HCT116 (cell line): ENCODE measurements around the gene CS. TPM values are rescaled to one million over a fixed set of nuclear protein-coding genes. Genes with fewer than 3 reads are reported as not detected.

Experiments
- ATAC-seq: fragments of 200-7000 bp; cut with Tn5 transposase; 2 replicates; pipeline ENCODE4 v1.9.1; 2020; ENCODE audit warnings: mild to moderate bottlenecking, moderate library complexity
- BruUV-seq: library from RNA; stranded (reverse); fragments of 400-500 nt; replicated peaks from 2 replicates; lab custom pipeline; 2021; lab: Mats Ljungman, UMichigan
- CTCF ChIA-PET: fragments of 300-600 bp; sonication (Branson Sonifier 250); formaldehyde crosslinking; loops from one replicate; lab custom pipeline; 2021; ENCODE audit warnings: antibody characterized with exemption; lab: Charles Lee
- POLR2A ChIA-PET: fragments of 300-600, 350-600 bp; sonication (Branson Sonifier 250); formaldehyde crosslinking; loops from one replicate; lab custom pipeline; 2021; ENCODE audit warnings: antibody characterized with exemption; lab: Charles Lee
- RAD21 ChIA-PET, 2 experiments: fragments of 300-600 bp; sonication (Branson Sonifier 250); formaldehyde crosslinking; loops; one replicate each; lab custom pipeline; 2023; ENCODE audit warnings: low total read pairs in 2 of 2; ENCODE audit not compliant: uncharacterized antibody in 2 of 2, unreplicated experiment in 2 of 2, low non-redundant PET in 1 of 2; lab: Charles Lee
- DNase-seq: peaks from one replicate; pipeline ENCODE4 v3.0.0-alpha.2; 2010; ENCODE audit warnings: low read depth, low spot score
- H2AFZ ChIP-seq: fragments of 200-600 bp; shearing (Covaris generic), sonication (generic); 2 replicates; pipeline ENCODE4 v1.6.1; 2017; ENCODE audit warnings: low read depth, mixed run types, mixed read lengths, antibody characterized with exemption, low read length; ENCODE audit not compliant: poor library complexity, severe bottlenecking
- H3K27ac ChIP-seq: 2 replicates; pipeline ENCODE4 v1.5.1; 2012; ENCODE audit warnings: low read depth, low read length
- H3K27me3 ChIP-seq: fragments of 200-600 bp; sonication (generic); 2 replicates; pipeline ENCODE4 v1.6.1; 2016; ENCODE audit warnings: mixed run types, low read length, mixed read lengths; ENCODE audit not compliant: insufficient read depth
- H3K36me3 ChIP-seq, 2 experiments: fragments of 200-500 bp in 1 of 2; fragments of 200-600 bp in 1 of 2; sonication (Bioruptor generic) in 1 of 2; sonication (generic) in 1 of 2; 2 replicates each; pipeline versions ENCODE4 v1.5.1 to v1.6.1; 2014 to 2016; ENCODE audit warnings: low read length in 2 of 2, inconsistent platforms in 1 of 2, mixed read lengths in 1 of 2, mixed run types in 1 of 2; ENCODE audit not compliant: insufficient read depth in 2 of 2, control insufficient read depth in 1 of 2
- H3K4me1 ChIP-seq, 2 experiments: fragments of 200-600 bp in 1 of 2; sonication (generic) in 1 of 2; 2 replicates each; pipeline versions ENCODE4 v1.5.1 to v1.6.1; 2012 to 2017; ENCODE audit warnings: low read length in 2 of 2, inconsistent platforms in 1 of 2, mild to moderate bottlenecking in 1 of 2, mixed read lengths in 1 of 2, mixed run types in 1 of 2, moderate library complexity in 1 of 2; ENCODE audit not compliant: insufficient read depth in 2 of 2, control insufficient read depth in 1 of 2
- H3K4me2 ChIP-seq: fragments of 200-600 bp; sonication (generic); 2 replicates; pipeline ENCODE4 v1.6.1; 2017; ENCODE audit warnings: mixed run types, low read length, mixed read lengths
- H3K4me3 ChIP-seq, 2 experiments: fragments of 200-600 bp in 1 of 2; sonication (generic) in 1 of 2; replicated peaks in 1 of 2; 2 replicates each; pipeline ENCODE4 v1.5.1; 2011 to 2016; ENCODE audit warnings: low read length in 2 of 2, control low read depth in 1 of 2, low read depth in 1 of 2, mild to moderate bottlenecking in 1 of 2, mixed read lengths in 1 of 2, mixed run types in 1 of 2
- H3K79me2 ChIP-seq: fragments of 200-600 bp; sonication (generic); 2 replicates; pipeline ENCODE4 v1.6.1; 2017; ENCODE audit warnings: mild to moderate bottlenecking, mixed run types, low read length, moderate library complexity, mixed read lengths; ENCODE audit not compliant: insufficient read depth
- H3K9ac ChIP-seq: fragments of 200-600 bp; sonication (generic); 2 replicates; pipeline ENCODE4 v1.6.1; 2016; ENCODE audit warnings: low read length, mixed read lengths
- H3K9me2 ChIP-seq: fragments of 200-600 bp; sonication (generic), shearing (Covaris generic); 2 replicates; pipeline ENCODE4 v1.6.1; 2017; ENCODE audit warnings: mixed run types, mild to moderate bottlenecking, moderate library complexity; ENCODE audit not compliant: insufficient read depth
- H3K9me3 ChIP-seq, 2 experiments: fragments of 200-500 bp in 1 of 2; fragments of 200-600 bp in 1 of 2; sonication (Bioruptor generic) in 1 of 2; sonication (generic) in 1 of 2; 2 replicates each; pipeline ENCODE4 v1.6.1; 2014 to 2017; ENCODE audit warnings: low read length in 2 of 2, mixed read lengths in 2 of 2, inconsistent platforms in 1 of 2, low read depth in 1 of 2, mild to moderate bottlenecking in 1 of 2, mixed run types in 1 of 2, moderate library complexity in 1 of 2; ENCODE audit not compliant: control insufficient read depth in 1 of 2, insufficient read depth in 1 of 2
- H4K20me1 ChIP-seq: fragments of 200-600 bp; sonication (generic), shearing (Covaris generic); 2 replicates; pipeline ENCODE4 v1.6.1; 2017; ENCODE audit warnings: mixed run types, mild to moderate bottlenecking, moderate library complexity; ENCODE audit not compliant: insufficient read depth
- CEBPB ChIP-seq: IDR thresholded peaks from 2 replicates; pipeline ENCODE4 v1.6.1; 2012; ENCODE audit warnings: low read depth
- EGR1 ChIP-seq: IDR thresholded peaks from 2 replicates; pipeline ENCODE4 v1.6.1; 2012; ENCODE audit warnings: low read depth
- ELF1 ChIP-seq: IDR thresholded peaks from 2 replicates; pipeline ENCODE4 v1.6.1; 2012; ENCODE audit warnings: low read depth, borderline replicate concordance
- FOSL1 ChIP-seq: IDR thresholded peaks from 2 replicates; pipeline ENCODE4 v1.6.1; 2012; ENCODE audit warnings: low read depth
- JUND ChIP-seq: IDR thresholded peaks from 2 replicates; pipeline ENCODE4 v1.6.1; 2012
- POLR2A ChIP-seq: IDR thresholded peaks from 2 replicates; pipeline ENCODE4 v1.7.0; 2011; ENCODE audit warnings: borderline replicate concordance; ENCODE audit not compliant: insufficient read depth, insufficient read length; ENCODE audit errors: extremely low read depth
- POLR2AphosphoS5 ChIP-seq: IDR thresholded peaks from 2 replicates; pipeline ENCODE4 v1.6.1; 2011; ENCODE audit warnings: mild to moderate bottlenecking, low read depth, low read length, moderate library complexity
- TCF7L2 ChIP-seq: IDR thresholded peaks from 2 replicates; pipeline ENCODE4 v1.7.0; 2011; ENCODE audit warnings: borderline replicate concordance, inconsistent platforms; ENCODE audit not compliant: insufficient read depth, insufficient read length; ENCODE audit errors: extremely low read depth
- YY1 ChIP-seq: IDR thresholded peaks from 2 replicates; pipeline ENCODE4 v1.6.1; 2011; ENCODE audit warnings: low read length, low read depth, moderate library complexity, mild to moderate bottlenecking; ENCODE audit not compliant: insufficient replicate concordance; ENCODE audit errors: extremely low read depth
- intact Hi-C: fragments of 100-400 bp; cut with micrococcal nuclease; formaldehyde crosslinking; loops from 2 replicates; pipeline ENCODE4 v1.10.0; 2022
- total RNA-seq: library from RNA; stranded (reverse); gene quantifications from one replicate; pipeline ENCODE4 v1.2.1, GENCODE V29; 2021; ENCODE audit not compliant: unreplicated experiment
- TF ChIP-seq, protein P1 (sequence below): IDR thresholded peaks from 2 replicates; pipeline ENCODE4 v1.6.1; 2012; ENCODE audit warnings: low read depth

CS gene
- total RNA-seq, 1 experiment from 2014 or later: 270 TPM

DNA sequence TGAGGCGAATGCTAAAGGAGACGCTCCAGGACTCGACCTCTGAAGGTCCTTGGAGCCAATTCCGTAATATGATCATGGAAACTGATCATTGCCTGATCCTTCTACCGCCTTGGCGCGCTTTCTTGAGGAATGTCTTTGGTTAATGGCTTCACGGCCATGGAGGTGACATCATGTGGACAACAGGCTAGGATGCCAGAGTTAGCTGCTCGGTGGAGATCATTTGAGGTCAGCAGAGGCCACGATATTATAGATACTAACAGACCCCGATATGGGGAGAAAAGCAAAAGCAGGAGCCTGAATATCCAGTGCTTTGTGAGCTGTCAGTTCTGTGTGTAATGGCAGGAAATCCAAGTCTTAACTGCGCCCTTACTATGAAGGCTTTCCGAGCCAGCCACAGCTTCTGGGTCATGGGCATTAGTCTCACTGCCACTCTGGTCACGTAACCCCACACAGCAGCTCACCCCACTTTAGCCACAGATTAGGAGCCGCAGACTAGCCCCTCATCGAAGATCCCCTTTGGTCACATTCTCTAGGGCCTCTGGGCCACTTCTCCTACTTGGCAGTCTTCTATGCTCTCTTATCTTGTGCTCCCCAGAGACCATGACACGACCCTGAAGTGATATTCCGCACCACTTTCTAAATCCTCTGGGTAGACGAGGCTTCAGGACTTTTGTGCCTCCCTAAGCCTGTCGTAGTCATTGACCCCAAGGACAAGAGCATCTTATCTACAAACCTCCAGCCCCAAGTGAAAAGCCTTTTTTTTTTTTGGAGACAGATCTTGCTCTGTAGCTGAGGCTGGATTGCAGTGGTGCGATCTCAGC, 724 bp upstream of the CS start:
- Histone ChIP-seq H3K27me3 (no peaks in the 10 kb centered on the region), H3K4me2 (peak overlapping the region; percentile 93), H3K27ac (peak overlapping the region; percentile 74), H3K9me3 (no peaks in the 10 kb centered on the region), H3K4me3 (peak overlapping the region; percentile 69 to 99), H3K36me3 (peaks cover 5 to 12% of the 10 kb centered on the region in 2 experiments; a peak in 2 of 4 replicates), H4K20me1 (no peaks in the 10 kb centered on the region), H3K9me2 (no peaks in the 10 kb centered on the region), H3K79me2 (peaks cover 46% of the 10 kb centered on the region), H3K4me1 (peaks cover 22 to 44% of the 10 kb centered on the region in 2 experiments; a peak in 3 of 4 replicates), H3K9ac (peak overlapping the region; percentile 96), H2AFZ (peak overlapping the region; percentile 5)
- RAD21 ChIA-PET: interaction anchor here in 1 of 2 experiments (1.1 kb wide), 1 partner anchor 9 kb away, joined by 3 read pairs; no protein-coding TSS in a partner anchor
- ATAC-seq (peak; percentile 10), DNase-seq (no peak)
- TF ChIP-seq EGR1: no peak
- no peak for TF ChIP-seq YY1
- no peak for TF ChIP-seq ELF1
- no peak for TF ChIP-seq JUND
- TF ChIP-seq POLR2AphosphoS5: no peak
- TF ChIP-seq, protein P1, sequence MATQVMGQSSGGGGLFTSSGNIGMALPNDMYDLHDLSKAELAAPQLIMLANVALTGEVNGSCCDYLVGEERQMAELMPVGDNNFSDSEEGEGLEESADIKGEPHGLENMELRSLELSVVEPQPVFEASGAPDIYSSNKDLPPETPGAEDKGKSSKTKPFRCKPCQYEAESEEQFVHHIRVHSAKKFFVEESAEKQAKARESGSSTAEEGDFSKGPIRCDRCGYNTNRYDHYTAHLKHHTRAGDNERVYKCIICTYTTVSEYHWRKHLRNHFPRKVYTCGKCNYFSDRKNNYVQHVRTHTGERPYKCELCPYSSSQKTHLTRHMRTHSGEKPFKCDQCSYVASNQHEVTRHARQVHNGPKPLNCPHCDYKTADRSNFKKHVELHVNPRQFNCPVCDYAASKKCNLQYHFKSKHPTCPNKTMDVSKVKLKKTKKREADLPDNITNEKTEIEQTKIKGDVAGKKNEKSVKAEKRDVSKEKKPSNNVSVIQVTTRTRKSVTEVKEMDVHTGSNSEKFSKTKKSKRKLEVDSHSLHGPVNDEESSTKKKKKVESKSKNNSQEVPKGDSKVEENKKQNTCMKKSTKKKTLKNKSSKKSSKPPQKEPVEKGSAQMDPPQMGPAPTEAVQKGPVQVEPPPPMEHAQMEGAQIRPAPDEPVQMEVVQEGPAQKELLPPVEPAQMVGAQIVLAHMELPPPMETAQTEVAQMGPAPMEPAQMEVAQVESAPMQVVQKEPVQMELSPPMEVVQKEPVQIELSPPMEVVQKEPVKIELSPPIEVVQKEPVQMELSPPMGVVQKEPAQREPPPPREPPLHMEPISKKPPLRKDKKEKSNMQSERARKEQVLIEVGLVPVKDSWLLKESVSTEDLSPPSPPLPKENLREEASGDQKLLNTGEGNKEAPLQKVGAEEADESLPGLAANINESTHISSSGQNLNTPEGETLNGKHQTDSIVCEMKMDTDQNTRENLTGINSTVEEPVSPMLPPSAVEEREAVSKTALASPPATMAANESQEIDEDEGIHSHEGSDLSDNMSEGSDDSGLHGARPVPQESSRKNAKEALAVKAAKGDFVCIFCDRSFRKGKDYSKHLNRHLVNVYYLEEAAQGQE: no peak
- TF ChIP-seq FOSL1: no peak
- TF ChIP-seq POLR2A: no peak
- no peak for TF ChIP-seq TCF7L2
- no peak for TF ChIP-seq CEBPB
- CTCF ChIA-PET: no interaction called here
- TSS peak; percentile 87 for BruUV-seq
- intact Hi-C loops: loop anchor here (1.0 to 2.0 kb wide), 2 partner anchors 15 to 182 kb away; partner anchors contain the start of gene ZC3H10
- POLR2A ChIA-PET: interaction anchor here (1.2 kb wide), 1 partner anchor 9 kb away, joined by 4 read pairs; no protein-coding TSS in a partner anchor
